HG02970 (cell line): ENCODE measurements around the gene CRYBA1.
"Not testable (repeated sequence)": the region's sequence is repeated elsewhere in the genome, so short reads cannot be mapped to it uniquely, and the experiment has no call there.

Source experiments
- ATAC-seq: cut with Tn5 transposase; IDR thresholded peaks from one replicate; pipeline ENCODE4 v1.9.1; 2021; ENCODE audit warnings: mild to moderate bottlenecking, moderate library complexity, moderate number of reproducible peaks; ENCODE audit not compliant: unreplicated experiment, low FRiP score

CRYBA1 gene

GRCh38 chr17:29246628-29247027, at the start of gene CRYBA1:
Gene CRYBA1 (plus strand): TSS chr17:29246859. CDS start chr17:29246864, 5 bp downstream.
- no peak for ATAC-seq

- ATAC-seq: no peak
These were observed 49.0 kb upstream of the CRYBA1 start for GRCh38 chr17:29197516-29198272.

GRCh38 chr17:29204068-29204804, 42.4 kb upstream of the CRYBA1 start:
- ATAC-seq: not testable (repeated sequence)

- ATAC-seq: no peak
These were observed 41.6 kb upstream of the CRYBA1 start for GRCh38 chr17:29205047-29205446.

GRCh38 chr17:29207975-29208374, 38.7 kb upstream of the CRYBA1 start:
- ATAC-seq: no peak

GRCh38 chr17:29209073-29209472, 37.6 kb upstream of the CRYBA1 start:
- no peak for ATAC-seq

- no peak for ATAC-seq
These were observed 35.8 kb upstream of the CRYBA1 start for GRCh38 chr17:29210879-29211278.

- ATAC-seq: no peak
These were observed 34.5 kb upstream of the CRYBA1 start for GRCh38 chr17:29212094-29212631.

GRCh38 chr17:29212681-29213121, 34.0 kb upstream of the CRYBA1 start:
- ATAC-seq: no peak

- ATAC-seq: no peak
These were observed 32.2 kb upstream of the CRYBA1 start for GRCh38 chr17:29214215-29215146.

- no peak for ATAC-seq
These were observed 31.5 kb upstream of the CRYBA1 start for GRCh38 chr17:29215174-29215573.

GRCh38 chr17:29215717-29216116, 30.9 kb upstream of the CRYBA1 start:
- no peak for ATAC-seq

GRCh38 chr17:29216181-29216580, 30.5 kb upstream of the CRYBA1 start:
- no peak for ATAC-seq

GRCh38 chr17:29216856-29217255, 29.8 kb upstream of the CRYBA1 start:
- no peak for ATAC-seq

- no peak for ATAC-seq
These were observed 27.1 kb upstream of the CRYBA1 start for GRCh38 chr17:29219378-29220047.

- not testable (repeated sequence) for ATAC-seq
These were observed 25.3 kb upstream of the CRYBA1 start for GRCh38 chr17:29221338-29221737.

GRCh38 chr17:29225396-29225795, 21.3 kb upstream of the CRYBA1 start:
- no peak for ATAC-seq

GRCh38 chr17:29233301-29233700, 13.4 kb upstream of the CRYBA1 start:
- no peak for ATAC-seq

GRCh38 chr17:29234972-29235371, 11.7 kb upstream of the CRYBA1 start:
- not testable (repeated sequence) for ATAC-seq

GRCh38 chr17:29235904-29236303, 10.8 kb upstream of the CRYBA1 start:
- no peak for ATAC-seq
